SK-MEL-5 (cell line): Measurements from ENCODE around the gene TMED6. TPM values are rescaled to one million over a fixed set of nuclear protein-coding genes. Genes with fewer than 3 reads are reported as not detected.
A peak's percentile ranks its signal among the peaks of the same experiment; 100 is the strongest.

Source experiments
- DNase-seq: peaks from one replicate; pipeline ENCODE4 v3.0.0-alpha.2; 2016; ENCODE audit warnings: low read depth, low spot score
- in situ Hi-C: cut with HindIII; loops from 2 replicates; pipeline ENCODE4 v1.10.0; 2016; ENCODE audit warnings: low sequenced_read_pairs, high pct_unique_total_duplicates, low pct_unique_long_range_greater_than_20kb
- polyA plus RNA-seq, 2 experiments: library from polyadenylated mRNA; depleted of rRNA; stranded (reverse); fragments of >200 nt; gene quantifications; 2 replicates each; pipeline ENCODE4 v1.2.3, GENCODE V29; 2015
- total RNA-seq: library from RNA; depleted of rRNA; stranded (reverse); fragments of >200 nt; shearing (Covaris generic); gene quantifications from 2 replicates; pipeline ENCODE4 v1.2.3, GENCODE V29; 2014; rRNA removed

TMED6 gene
- total RNA-seq: not detected in 2 replicates
- polyA plus RNA-seq (2015; cell fraction: cytosol; rRNA removed): not detected in 2 replicates
- polyA plus RNA-seq (2015; cell fraction: nucleus; rRNA removed): not detected in 2 replicates

GRCh38 chr16:69351309-69352027 is at the start of gene TMED6:
Gene TMED6 (minus strand): TSS chr16:69351786. CDS start chr16:69351753, 33 bp downstream.
- no peak for DNase-seq
- in situ Hi-C loops: no loop called here

- DNase-seq: no peak
- in situ Hi-C loops: no loop called here
Measured at GRCh38 chr16:69399361-69399760, 47.8 kb upstream of the TMED6 start.

GRCh38 chr16:69397821-69398521 is 46.4 kb upstream of the TMED6 start:
- DNase-seq: peak; percentile 90
- in situ Hi-C loops: no loop called here

GRCh38 chr16:69396187-69397061 is 44.8 kb upstream of the TMED6 start:
- in situ Hi-C loops: no loop called here
- DNase-seq: peak; percentile 92

- no peak for DNase-seq
- in situ Hi-C loops: no loop called here
Measured at GRCh38 chr16:69395859-69396186, 44.2 kb upstream of the TMED6 start.

- no peak for DNase-seq
- in situ Hi-C loops: no loop called here
Measured at GRCh38 chr16:69393898-69394849, 42.6 kb upstream of the TMED6 start.

GRCh38 chr16:69386596-69386995 is 35.0 kb upstream of the TMED6 start:
- in situ Hi-C loops: no loop called here
- no peak for DNase-seq

- DNase-seq: no peak
- in situ Hi-C loops: no loop called here
Measured at GRCh38 chr16:69384974-69385373, 33.4 kb upstream of the TMED6 start.

- in situ Hi-C loops: no loop called here
Measured at GRCh38 chr16:69382421-69382820, 30.8 kb upstream of the TMED6 start.

GRCh38 chr16:69381231-69381630 is 29.6 kb upstream of the TMED6 start:
- in situ Hi-C loops: no loop called here

More at GRCh38 chr16:69382421-69382820, 30.8 kb upstream of the TMED6 start:
- no peak for DNase-seq

GRCh38 chr16:69378760-69379159 is 27.2 kb upstream of the TMED6 start:
- DNase-seq: no peak
- in situ Hi-C loops: no loop called here

More at GRCh38 chr16:69381231-69381630, 29.6 kb upstream of the TMED6 start:
- DNase-seq: no peak

- in situ Hi-C loops: no loop called here
- no peak for DNase-seq
Measured at GRCh38 chr16:69378036-69378435, 26.4 kb upstream of the TMED6 start.

GRCh38 chr16:69376393-69377059 is 24.9 kb upstream of the TMED6 start:
- DNase-seq: no peak
- in situ Hi-C loops: no loop called here

- no peak for DNase-seq
- in situ Hi-C loops: no loop called here
Measured at GRCh38 chr16:69373019-69373418, 21.4 kb upstream of the TMED6 start.

GRCh38 chr16:69371564-69371963 is 20.0 kb upstream of the TMED6 start:
- no peak for DNase-seq
- in situ Hi-C loops: no loop called here

GRCh38 chr16:69368866-69369265 is 17.3 kb upstream of the TMED6 start:
- DNase-seq: no peak
- in situ Hi-C loops: no loop called here

GRCh38 chr16:69367980-69368379 is 16.4 kb upstream of the TMED6 start:
- in situ Hi-C loops: no loop called here
- no peak for DNase-seq
